Mammary microvascular endothelial cell (primary cell): ENCODE measurements around the gene CA5A. TPM values are rescaled to one million over a fixed set of nuclear protein-coding genes. Genes with fewer than 3 reads are reported as not detected.

Experiments used
- total RNA-seq: library from RNA; depleted of rRNA; stranded (reverse); fragments of >200 nt; gene quantifications from 2 replicates; pipeline ENCODE4 v1.2.3, GENCODE V29; 2015

CA5A gene
- not detected in 2 replicates for total RNA-seq

GRCh38 chr16:87936375-87937230 lies at the start of gene CA5A:
TSS of gene CA5A (minus strand) at chr16:87936529. CDS start at chr16:87936450, 79 bp downstream.

GRCh38 chr16:87950765-87951551 lies 14.6 kb upstream of the CA5A start, which contains the start of gene BANP:
TSS of gene BANP (plus strand) at chr16:87951434. CDS start at chr16:87975116, 23,682 bp downstream.

GRCh38 chr16:87869061-87869878 lies 67.1 kb downstream of the CA5A start, which contains the start of gene SLC7A5:
TSS of gene SLC7A5 (minus strand) at chr16:87869507. CDS start at chr16:87869422, 85 bp downstream.

Other genes with a start within 250 kb of the CA5A start
- 9.2 and 11.9 TPM in 2 replicates for gene KLHDC4, start 170.5 kb downstream of the CA5A start, total RNA-seq
- gene SLC7A5, start 67.0 kb downstream of the CA5A start, total RNA-seq: 29.2 and 30.6 TPM in 2 replicates
- 13.5 and 15.1 TPM in 2 replicates for gene BANP, start 14.9 kb upstream of the CA5A start, total RNA-seq